HG03460 (cell line): ENCODE data around the gene DOCK8.
"Not testable (repeated sequence)": the region's sequence is repeated elsewhere in the genome, so short reads cannot be mapped to it uniquely, and the experiment has no call there.

Source experiments
- ATAC-seq: cut with Tn5 transposase; IDR thresholded peaks from one replicate; pipeline ENCODE4 v1.9.1; 2021; ENCODE audit not compliant: unreplicated experiment

DOCK8 gene

DNA sequence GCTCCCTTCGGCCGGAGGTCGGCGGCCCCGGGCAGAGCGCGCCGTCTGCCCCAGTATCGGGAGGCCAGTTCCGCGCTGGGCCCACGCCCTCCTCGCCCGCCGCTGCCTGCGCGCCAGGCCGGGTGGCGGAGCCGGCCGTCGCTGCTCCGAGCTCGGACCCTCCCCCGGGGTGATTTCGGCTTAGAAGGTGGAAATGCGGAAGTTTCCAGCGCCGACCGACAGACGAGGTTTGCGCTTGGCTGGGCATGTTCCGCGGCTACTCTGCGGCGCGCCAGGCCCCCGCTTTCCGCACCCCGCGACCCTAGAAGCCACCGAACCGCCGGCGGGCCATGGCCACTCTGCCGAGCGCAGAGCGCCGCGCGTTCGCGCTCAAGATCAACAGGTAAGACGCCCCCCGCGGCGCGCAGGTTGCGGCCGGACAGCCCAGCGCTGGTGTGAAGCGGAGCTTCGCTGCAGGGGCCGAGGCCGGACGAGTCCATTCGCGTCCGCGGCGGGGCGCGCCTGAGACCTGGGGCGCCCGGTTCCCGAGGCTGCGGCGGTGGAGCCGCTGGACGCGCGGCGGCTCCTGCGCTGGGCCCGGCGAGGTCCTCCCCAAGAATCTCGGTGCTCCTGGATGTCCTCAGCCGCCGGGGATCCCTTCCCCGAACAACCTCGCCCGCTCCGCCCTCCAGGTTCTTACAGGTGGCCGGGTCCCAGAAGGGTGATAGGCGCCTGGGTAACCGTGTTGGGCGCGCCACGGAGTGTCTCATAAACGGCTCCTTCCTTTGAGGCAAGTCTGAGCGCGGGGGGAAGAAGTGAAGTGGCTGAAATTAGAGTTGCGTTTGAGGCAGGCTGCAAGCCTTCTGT, at the start of gene DOCK8:
Gene DOCK8 (plus strand): TSS at position 218 of the 846 bp plus-strand sequence. CDS start 112 bp downstream, at position 330.
- ATAC-seq: peak; percentile 82

DNA sequence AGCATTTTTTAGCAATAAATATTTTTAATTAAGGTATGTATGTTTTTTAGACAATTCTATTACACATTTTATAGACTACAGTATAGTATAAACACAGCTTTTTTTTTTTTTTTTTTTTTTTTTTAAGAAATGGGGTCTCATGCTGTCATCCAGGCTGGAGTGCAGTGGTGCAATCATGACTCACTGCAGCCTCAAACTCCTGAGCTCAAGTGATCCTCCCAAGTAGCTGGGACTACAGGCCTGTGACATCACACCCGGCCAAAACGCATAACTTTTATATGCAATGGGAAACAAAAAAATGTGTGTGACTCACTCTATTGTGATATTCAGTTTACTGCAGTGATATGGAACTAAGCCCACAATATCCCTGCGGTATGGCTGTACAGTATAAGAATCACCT, 44.9 kb upstream of the DOCK8 start:
- ATAC-seq: not testable (repeated sequence)

GRCh38 chr9:178140-178825, 36.4 kb upstream of the DOCK8 start:
- ATAC-seq: not testable (repeated sequence)

GRCh38 chr9:178970-179383, 35.7 kb upstream of the DOCK8 start, which contains the start of gene ZNG1A:
Gene ZNG1A (minus strand): TSS chr9:179056. CDS start chr9:178969, 87 bp downstream.
- not testable (repeated sequence) for ATAC-seq

DNA sequence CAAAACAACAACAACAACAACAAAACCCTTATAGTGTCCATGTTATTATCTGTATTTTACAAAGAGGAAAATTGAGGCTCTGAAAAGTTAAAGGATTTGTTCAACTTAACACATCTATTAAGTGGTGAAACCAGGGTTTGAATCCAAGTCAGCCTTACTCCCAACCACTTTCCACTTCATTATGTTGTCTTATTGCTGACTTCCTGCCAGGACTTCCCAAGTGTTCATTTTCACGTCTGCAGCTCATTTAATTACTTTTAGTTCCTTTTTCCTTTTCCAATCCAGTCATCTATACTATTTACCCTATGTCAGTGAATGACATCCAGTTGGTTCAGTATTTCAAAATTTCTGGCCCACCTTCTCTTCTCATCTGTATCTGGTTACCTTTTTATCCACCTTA, 15.1 kb upstream of the DOCK8 start:
- ATAC-seq: not testable (repeated sequence)

GRCh38 chr9:206481-206880, 8.2 kb upstream of the DOCK8 start:
- no peak for ATAC-seq

GRCh38 chr9:209143-209758, 5.4 kb upstream of the DOCK8 start:
- no peak for ATAC-seq

DNA sequence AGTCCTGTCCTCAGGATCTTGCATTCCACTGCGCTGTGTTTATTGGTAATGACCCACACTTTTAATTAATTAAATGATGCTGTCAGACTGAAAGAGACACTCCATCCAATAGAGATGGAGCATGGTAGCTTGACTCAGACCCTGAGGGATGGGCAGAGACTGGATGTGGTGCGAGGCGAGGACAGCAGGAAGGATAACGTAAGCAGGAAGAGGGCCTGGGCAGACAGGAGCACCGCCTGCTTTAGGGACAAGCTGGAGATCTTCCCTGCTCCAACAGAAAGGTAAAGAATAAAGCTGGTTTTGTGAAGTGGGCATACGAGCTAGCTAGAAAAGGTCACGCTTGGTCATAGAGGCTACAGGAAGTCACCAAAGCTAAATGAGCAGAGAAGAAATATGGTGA, 3.6 kb upstream of the DOCK8 start:
- no peak for ATAC-seq

DNA sequence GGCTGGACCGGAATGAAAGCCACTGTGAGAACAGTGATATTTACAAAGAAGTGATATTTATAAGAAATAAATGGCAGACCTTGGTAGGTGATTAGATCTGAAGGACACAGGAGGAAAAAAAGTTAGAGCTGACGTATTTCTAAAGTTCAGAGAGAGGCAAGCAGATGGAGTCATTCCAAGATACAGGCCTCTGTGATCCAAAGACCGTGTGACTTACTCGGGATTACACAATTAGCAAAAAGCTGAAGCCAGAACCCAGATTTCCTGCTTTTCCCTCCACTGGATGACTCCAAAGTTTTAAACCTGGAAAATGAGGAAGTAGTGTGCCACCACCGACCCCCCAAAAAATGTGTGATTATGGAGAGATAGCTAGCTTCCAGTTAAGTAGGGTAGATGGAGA, 3.1 kb upstream of the DOCK8 start:
- ATAC-seq: no peak

- ATAC-seq: no peak
These were observed 2.4 kb upstream of the DOCK8 start for GRCh38 chr9:212297-212696.

GRCh38 chr9:213901-214300, 764 bp upstream of the DOCK8 start:
- ATAC-seq: not testable (repeated sequence)

- no peak for ATAC-seq
These were observed 366 bp upstream of the DOCK8 start for GRCh38 chr9:214351-214647.

GRCh38 chr9:215631-216155, 1.0 kb downstream of the DOCK8 start:
- ATAC-seq: no peak

GRCh38 chr9:216866-217265, 2.2 kb downstream of the DOCK8 start:
- ATAC-seq: no peak

DNA sequence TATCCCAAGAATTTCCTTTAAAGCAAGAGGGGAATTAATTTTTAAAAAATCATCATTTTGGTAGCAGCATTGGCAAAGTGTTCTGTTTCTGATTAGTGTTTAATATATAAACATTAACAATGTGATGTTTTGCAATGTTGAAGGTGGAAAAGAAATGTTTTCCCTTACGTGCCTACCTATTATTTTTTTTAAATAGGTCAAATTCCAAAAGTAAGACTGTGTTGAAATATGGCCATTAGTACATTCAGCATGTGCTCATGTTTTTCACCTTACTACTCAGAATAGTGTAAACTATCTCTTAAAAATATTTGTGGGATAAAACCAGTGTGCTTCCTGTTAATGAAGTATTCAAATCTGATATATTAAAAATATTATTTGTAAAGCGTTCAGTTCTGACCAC, 3.3 kb downstream of the DOCK8 start:
- no peak for ATAC-seq

- ATAC-seq: not testable (repeated sequence)
These were observed 4.4 kb downstream of the DOCK8 start for GRCh38 chr9:219036-219435.

DNA sequence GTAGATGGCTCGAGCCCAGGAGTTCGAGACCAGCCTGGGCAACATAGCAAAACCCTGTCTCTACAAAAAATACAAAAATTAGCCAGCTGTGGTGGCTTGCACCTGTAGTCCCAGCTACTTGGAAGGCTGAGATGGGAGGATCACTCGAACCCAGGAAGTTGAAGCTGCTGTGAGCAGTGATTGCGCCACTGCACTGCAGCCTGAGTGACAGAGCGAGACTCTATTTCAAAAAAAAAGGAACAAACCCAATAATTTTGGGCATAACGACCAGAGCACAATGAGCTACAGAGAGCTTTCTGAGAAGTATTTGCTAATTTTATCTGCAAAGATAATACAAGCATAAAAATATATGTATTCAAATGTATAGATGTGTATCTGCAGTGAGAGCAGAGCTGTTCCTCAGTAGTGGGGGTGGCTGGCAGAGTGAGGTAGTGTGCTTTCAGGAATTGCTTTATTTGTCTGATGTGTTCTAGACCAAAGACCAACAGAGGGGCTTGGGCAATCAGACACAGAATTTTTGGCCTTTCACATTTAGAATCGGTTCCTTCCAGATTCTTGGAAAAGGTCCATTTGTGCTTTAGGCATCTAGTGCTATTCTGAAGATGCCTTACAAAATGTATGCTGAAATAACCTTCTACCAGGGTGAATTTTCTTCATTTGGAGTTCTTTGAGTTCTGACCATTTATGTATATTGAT, 5.2 kb downstream of the DOCK8 start:
- no peak for ATAC-seq

DNA sequence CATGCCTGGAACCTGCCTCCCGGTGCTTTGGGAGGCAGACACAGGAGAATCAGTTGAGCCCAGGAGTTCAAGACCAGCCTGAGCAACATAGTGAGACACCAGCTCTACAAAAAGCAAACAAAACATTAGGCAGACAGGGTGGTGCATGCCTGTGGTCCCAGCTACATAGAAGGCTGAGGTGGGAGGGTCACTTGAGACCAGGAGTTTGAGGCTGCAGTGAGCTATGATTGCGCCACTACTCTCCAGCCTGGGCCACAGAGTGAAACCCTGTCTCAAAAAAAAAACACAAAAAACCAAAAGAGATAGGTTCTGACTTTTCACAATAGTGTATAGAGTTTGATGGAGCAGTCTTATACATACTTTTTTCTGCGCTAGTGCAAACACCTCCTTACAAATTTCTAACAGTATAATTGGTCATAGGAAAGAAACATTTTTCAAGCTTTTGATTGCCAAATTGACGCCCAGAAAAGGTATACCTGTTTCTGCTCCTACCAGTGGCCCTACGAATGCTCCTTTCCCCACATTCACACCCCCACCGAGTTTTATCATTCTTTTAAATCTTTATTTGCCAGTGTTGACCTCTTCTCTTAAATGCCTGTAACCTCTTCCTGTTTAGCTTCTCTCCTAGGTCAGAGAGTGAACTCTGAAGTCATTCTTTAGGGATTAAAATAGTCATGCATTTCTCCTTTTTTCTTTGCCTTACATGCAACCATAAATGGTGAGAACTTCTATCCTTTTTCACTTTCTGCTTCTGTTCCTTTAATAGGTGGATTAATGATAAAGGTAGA, 7.5 kb downstream of the DOCK8 start:
- no peak for ATAC-seq

DNA sequence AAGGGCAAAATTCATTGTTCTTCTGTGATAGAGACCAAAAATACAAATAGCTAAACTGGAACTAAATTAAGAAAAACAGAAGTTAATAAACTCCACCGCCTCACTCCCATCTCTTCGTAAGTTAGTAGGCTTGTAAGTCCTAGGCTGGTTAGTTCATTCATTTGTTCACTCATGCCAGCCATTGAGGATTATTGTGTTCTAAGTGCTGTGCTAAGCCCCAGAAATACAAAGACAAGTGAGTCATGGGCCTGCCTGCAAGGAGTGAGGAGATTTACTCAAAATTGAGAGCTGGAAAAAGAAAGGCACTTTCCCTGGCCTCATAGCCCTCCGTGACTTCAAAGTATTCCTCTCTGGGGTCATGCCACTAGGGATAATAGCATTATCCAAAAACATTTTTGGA, 8.5 kb downstream of the DOCK8 start:
- no peak for ATAC-seq

- ATAC-seq: no peak
These were observed 9.4 kb downstream of the DOCK8 start for GRCh38 chr9:224026-224425.
